ENCODE results near the gene USP34.

USP34 gene

GRCh38 chr2:61272421-61273070 is 198.3 kb downstream of the USP34 start:
- TF ChIP-seq CTCF (conservative IDR thresholded peaks at IDR 0.05), result no peak
- H3K27ac ChIP-seq, result no peak overlapping the region

GRCh38 chr2:61268249-61268648 is 202.6 kb downstream of the USP34 start:
- no peak for TF ChIP-seq CTCF (conservative IDR thresholded peaks at IDR 0.05)
- H3K27ac ChIP-seq, result no peak overlapping the region

DNA sequence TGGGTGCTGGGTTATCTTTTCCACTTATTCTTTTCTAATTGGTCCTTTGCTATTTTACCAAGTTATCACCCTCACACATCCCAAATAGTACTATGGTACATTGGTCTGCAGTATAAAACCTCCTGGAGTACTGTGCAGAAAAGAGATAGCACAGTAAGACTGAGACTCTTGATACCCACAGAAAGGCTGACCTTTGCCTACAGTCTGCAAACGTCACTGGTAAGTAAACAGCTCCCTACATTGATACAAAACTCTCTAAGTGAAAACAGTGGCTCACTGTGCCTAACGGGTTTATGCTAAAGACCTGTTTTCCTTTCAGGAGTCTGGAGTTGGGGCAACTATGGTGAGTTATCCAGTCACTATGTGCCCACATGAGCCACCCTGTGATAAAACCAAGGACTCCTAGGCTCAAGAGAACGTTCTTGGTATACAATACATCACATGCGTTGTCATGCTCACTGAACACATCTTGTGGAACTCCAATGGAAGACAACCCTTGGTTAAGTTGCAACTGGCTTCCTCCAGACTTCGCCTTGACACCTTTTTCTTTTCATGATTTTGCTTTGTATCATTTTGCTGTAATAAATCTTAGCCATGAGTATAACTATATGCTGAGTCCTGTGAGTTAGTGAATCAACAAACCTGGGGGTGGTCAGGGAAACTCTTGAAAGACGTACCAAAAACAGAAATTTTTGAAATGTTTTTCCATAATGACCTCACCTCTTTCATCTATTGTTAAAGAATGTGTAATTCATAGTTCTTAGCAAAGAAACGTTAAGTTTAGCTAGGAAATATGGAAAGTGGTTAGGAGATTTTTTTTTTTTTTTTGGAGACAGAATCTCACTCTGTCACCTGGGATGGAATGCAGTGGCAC is 204.0 kb downstream of the USP34 start:
- no peak for TF ChIP-seq CTCF (conservative IDR thresholded peaks at IDR 0.05)
- no peak overlapping the region for H3K27ac ChIP-seq

DNA sequence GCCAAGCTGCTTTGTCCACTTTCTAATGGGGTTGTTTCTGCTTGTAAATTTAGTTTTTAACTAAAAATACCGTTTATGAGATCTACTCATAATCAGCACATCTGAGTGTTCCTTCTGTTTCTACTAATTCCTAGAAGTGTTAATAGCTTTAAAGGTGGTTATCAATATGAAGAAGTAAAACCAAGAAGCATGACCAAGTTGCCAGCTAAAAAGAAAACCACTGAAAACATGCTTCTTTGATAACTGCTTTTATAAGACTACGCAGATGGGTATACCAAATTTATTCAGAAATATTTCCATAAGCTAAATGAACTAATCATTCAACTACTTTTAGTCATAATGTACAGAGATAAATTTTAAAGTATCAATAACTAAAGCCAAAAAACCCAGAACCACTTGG is 207.1 kb downstream of the USP34 start:
- H3K27ac ChIP-seq, result no peak overlapping the region
- no peak for TF ChIP-seq CTCF (conservative IDR thresholded peaks at IDR 0.05)

DNA sequence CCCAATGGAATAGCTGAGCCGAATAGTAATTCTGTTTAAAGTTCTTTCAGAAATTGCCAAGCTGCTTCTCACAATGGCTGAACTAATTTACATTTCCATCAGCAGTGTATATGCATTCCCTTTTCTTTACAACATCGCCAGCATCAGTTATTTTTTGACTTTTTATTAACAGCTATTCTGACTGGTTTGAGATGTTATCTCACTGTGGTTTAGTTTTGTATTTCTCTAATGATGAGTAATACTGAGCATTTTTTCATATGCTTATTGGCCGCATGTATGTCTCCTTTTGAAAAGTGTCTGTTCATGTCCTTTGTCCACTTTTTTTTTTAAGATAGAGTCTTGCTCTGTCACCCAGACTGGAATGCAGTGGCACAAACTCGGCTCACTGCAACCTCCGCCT is 208.2 kb downstream of the USP34 start:
- no peak for TF ChIP-seq CTCF (conservative IDR thresholded peaks at IDR 0.05)
- no peak overlapping the region for H3K27ac ChIP-seq

- H3K27ac ChIP-seq, result no peak overlapping the region
- no peak for TF ChIP-seq CTCF (conservative IDR thresholded peaks at IDR 0.05)
Measured at GRCh38 chr2:61257446-61257845, 213.4 kb downstream of the USP34 start.

DNA sequence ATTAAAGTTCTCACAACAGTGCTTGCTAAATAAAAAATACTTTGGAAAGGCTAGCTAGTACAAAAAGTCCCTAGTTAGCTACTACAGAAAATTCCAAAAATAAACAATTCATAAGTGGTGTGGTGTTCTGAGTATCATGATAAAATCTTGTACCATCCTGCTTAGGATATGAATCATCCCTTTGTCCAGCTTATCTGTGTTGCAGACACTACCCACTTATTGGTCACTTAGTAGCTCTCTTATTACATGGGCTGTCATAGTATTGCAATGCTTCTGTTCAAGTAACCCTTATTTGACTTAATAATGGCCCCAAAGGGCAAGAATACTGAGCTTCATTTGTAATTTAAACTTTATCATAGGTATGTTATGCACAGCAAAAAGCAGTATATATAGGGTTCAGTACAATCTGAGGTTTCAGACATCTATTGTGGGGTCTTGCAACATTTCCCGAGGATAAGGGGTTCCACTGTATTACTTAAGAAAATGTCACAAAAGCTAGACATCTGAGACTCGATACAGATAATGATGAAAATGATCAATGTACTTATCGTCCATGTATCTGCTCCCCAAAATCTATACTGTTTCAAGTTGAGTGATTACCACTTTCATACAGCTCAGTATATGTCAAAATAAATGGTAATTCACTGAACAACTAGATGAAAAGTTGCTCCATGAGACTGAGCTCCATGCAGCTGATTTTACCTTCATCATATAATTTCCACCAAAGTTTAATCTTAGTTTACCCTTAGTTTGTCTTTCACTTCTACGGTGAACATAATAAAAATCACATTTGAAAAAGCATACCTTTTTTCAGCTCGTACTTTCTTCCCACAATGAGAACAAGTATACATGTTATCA is 215.1 kb downstream of the USP34 start:
- no peak overlapping the region for H3K27ac ChIP-seq
- no peak for TF ChIP-seq CTCF (conservative IDR thresholded peaks at IDR 0.05)
